ENCODE data around the gene KLHL29.

Gene KLHL29

GRCh38 chr2:23420840-23421476 is 36.0 kb downstream of the KLHL29 start:
- DNase-seq, result no peak

- peak in 3 of 56 donors; percentile 14 to 19 (median 18) for DNase-seq
Measured at GRCh38 chr2:23422089-23423061, 37.4 kb downstream of the KLHL29 start.

DNA sequence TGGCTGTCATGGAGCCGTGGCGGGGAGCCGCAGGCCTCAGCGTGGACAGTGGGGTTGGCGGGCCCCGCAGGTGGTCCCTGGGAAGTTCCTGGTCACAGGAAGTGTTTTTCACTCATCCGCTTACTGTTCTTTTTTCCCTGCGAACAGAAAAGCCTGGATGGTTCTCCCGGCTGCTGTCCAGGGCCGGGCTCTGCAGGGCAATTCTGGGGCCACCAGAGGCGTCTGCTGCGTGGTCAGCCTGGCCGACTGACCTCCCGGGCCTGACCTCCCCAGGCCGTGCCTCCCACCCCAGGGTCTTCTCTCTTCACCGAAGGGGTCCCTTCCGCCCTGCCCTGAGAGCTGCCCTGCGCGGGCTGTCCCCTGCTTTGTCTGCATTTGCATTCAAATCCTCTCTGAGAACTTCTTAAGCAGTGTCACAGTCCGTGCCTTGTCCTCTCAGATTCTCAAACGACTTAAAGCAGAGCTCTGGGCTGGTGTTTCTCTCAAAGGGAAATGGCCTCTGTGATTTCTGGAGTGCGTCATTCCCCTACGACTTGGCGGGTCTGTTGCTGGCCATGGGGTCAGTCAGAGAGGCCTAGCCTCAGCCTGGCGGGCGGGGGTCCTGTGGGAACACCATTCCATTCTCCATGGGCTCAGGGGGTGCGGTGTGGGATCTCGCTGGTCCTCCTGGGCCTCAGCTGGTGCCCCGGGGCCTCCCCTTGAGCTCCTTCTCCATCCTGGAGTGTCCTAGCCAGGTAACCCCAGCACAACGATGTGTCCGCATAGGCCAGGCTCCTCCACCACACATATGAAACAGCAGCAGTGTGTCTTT is 38.3 kb downstream of the KLHL29 start:
- DNase-seq, result no peak

DNA sequence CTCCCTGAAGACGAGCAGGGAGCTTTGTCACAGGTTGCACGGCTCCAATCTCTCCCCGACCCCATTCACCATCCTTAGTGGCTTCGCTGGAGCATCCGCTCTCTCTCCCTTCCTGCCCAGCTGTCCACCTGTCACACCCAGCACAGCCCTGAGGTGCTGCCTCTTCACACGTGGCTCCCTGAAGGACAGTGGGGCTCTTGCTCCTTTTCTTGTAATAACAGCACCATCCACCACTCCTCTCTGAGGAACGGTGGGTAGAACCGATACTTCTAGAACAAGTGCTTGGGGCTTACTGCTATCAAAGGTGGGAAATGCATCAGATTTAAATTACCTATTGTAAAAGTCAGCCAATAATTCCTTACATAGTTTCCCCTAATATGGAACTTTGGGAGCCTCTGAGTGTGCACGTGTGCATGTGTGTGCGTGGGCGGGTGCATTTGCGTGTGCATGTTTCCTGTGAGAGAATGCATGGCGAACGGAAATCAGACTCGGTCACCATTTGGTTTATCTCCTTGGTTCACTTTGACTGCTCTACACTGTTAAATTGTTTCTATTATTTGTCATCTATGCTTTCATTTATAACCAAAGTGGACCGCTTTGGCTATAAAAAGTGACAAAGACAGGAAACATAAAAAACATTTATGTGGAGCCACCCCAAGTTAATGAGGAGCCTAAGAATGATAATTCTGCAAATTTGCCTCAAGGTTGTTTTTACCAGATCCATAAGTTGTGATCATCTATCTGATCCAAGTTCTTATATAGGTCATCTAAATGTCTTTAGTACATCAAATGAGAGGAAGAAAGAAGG is 39.1 kb downstream of the KLHL29 start:
- no peak for DNase-seq

- DNase-seq, result no peak
Measured at GRCh38 chr2:23425338-23425871, 40.4 kb downstream of the KLHL29 start.

DNA sequence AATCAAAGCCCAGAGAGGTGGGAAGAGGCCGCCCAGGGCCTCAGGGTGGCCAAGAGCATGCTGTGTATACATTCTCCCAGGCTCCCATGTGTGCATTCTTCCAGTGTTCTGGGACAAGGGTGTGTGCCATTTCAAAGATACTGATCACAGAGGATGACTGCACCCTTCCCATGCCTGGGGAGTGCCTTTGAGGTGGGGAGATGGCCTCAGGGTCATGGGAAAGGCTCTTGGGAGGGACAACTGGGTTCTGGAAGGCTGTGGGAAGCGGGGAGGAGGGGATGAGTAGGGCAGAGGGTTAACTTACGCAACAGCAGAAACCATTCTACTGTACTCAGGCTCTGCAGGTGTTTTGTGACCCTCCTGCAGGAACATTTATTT is 40.9 kb downstream of the KLHL29 start:
- no peak for DNase-seq

DNA sequence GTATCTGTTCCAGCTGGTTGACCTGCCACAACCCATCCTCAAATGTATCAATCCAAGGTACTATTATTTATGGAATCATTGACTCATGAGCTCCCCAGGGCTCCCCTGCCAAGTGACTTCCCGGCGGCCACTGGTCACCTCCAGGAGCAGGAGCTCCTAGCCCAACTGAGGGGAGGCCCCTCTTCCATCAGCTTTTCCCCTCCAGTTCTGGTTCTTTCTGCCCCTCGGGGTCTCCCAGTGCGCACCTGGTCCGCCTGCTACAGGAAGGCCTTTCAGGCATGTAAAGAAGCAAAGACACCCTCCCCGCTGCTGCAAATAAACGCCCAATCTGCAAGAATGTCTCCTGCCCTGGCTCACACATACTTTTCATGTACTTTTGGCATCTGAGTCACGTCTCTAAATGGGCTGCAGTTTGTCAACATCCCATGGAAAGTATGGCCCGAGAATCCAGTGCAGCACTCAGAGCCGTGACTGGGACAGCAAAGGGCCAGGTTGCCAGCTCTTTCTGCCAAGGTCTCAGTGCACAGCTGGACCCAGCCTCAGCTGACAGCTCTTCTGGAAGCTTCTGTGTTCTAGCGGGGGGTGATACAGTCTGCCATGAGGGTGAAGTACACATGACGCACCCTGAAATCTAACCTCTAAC is 41.4 kb downstream of the KLHL29 start:
- DNase-seq, result no peak

DNA sequence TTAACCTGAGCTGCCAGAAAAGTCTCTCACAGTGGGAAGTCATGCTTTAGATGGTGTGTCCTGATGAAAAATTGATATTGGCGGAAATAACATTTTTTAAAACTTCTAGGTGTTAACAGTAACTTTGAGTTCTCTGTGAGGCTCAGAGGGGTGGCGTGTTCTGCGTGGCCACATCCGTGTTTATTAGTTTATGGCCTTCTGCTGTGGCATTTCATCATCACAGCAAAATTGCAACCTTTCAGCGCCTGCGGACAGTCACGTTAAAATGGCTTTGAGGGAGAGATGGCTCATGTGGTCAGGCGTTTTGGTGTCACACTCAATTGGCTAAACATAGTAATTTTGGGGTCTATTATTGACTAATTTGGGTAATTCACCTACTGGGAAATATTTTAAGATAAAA is 42.4 kb downstream of the KLHL29 start:
- no peak for DNase-seq

- no peak for DNase-seq
Measured at GRCh38 chr2:23427976-23428375, 43.0 kb downstream of the KLHL29 start.

DNA sequence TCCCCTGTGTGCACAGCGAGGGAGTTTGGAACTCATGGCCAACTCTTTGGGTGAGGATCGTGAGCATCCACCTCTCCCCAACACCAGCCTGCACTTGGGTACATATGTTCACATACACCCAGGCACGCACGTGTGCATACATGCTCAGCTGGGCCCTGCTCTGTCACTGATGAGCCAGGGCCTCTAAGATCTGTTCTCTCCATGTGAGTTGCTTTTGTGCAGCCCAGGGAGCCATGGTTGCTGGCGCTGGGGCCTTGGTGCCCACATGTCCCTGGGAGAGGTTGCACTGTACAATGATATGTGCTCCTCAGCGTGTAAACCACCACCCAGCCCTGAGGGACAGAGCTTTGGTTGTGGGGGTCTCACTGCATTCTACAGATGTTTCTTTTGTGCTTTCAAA is 44.1 kb downstream of the KLHL29 start:
- DNase-seq, result no peak

DNA sequence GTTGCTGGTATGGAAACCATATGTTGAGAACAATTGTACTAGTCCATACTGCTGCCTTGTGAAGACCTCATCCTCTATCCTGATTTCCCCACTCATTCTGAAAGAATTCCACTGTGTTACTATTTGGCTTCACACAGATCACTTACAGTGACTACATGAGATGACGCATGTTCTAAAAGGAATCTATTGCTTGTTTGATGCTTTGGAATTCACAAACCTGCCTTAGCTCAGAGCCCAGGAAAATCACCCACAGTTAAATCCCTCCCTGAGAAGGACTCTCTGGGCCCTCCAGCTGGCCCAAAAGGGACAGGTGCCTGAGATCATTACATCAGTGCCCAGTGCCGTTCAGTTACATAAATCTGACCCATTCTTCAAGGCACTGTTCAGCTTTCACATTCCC is 45.3 kb downstream of the KLHL29 start:
- no peak for DNase-seq

DNA sequence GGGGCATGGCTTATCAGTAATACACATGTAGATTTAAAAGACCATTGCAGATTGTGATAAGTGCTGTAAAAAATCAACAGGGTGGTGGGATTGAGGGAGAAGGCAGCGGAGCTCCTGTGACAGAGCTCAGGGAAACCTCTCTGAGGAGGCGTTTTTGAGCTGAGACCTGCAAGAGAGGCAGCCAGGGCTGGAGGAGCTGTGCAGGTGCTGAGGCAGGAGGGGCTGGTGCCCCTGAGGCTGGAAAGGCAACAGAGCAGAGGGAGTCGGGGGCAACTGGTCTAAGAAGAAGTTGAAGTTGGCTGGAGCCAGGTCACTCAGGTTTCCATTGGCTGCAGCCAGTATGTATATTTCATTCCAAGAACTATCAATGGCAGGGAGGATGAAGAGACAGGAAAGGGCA is 47.6 kb downstream of the KLHL29 start:
- no peak for DNase-seq

GRCh38 chr2:23433282-23433681 is 48.3 kb downstream of the KLHL29 start:
- no peak for DNase-seq

DNA sequence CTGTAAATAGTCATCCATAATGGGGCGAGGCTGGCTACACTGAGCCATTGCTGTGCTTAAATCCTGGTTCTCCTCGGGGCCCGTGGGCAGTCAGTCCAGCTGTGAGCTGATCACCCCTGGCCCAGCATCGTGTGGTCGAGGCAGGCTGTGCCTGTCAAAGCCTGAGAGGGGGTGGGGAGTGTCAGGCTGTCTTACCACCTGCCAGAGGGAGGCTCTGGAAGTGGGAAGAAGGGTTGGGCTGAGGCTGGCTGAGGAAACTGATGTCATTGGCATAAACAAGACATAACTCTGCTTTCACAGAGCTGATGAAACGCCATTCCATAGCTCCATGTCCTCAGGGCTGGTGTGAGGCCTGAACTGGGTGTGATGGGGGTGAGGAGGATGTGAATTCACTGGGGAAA is 49.7 kb downstream of the KLHL29 start:
- no peak for DNase-seq

GRCh38 chr2:23435250-23436035 is 50.5 kb downstream of the KLHL29 start:
- no peak for DNase-seq

- peak in 1 of 56 donors; percentile 9 for DNase-seq
Measured at GRCh38 chr2:23436346-23437098, 51.5 kb downstream of the KLHL29 start.

DNA sequence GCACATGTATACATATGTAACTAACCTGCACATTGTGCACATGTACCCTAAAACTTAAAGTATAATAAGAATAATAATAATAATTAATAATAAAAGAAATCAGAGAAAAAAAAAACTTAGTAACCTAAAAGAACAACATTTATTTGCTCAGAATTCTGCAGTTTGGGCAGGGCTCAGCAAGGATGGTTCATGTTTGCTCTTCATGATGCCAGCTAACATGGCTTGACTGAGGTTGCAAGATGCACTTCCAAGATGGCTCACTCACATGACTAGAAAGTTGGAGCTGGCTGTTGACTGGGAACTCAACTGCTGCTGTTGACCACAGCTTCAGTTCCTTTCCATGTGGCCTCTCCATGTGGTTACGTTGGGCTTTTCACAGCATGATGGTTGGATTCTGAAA is 56.4 kb downstream of the KLHL29 start:
- DNase-seq, result no peak

- DNase-seq, result no peak
Measured at GRCh38 chr2:23445450-23445868, 60.5 kb downstream of the KLHL29 start.

- no peak for DNase-seq
Measured at GRCh38 chr2:23446916-23447315, 61.9 kb downstream of the KLHL29 start.
